HL-60 (cell line): ENCODE results near the gene SCOC.

Experiments used
- GABPA ChIP-seq: IDR thresholded peaks from 2 replicates; pipeline ENCODE4 v1.6.1; 2012; ENCODE audit warnings: low read depth
- POLR2AphosphoS5 ChIP-seq: IDR thresholded peaks from 2 replicates; pipeline ENCODE4 v1.6.1; 2012; ENCODE audit warnings: low read depth
- TF ChIP-seq, protein P1 (sequence below): IDR thresholded peaks from one replicate; pipeline ENCODE4 v1.5.1; 2011; ENCODE audit warnings: low read length, control low read depth, inconsistent platforms; ENCODE audit not compliant: insufficient read depth
- TF ChIP-seq, protein P2 (sequence below): IDR thresholded peaks from 2 replicates; pipeline ENCODE4 v1.6.1; 2012; ENCODE audit warnings: low read depth; ENCODE audit not compliant: insufficient replicate concordance

GRCh38 chr4:140355288-140355687, 18.2 kb upstream of the SCOC start:
- TF ChIP-seq, protein P1, sequence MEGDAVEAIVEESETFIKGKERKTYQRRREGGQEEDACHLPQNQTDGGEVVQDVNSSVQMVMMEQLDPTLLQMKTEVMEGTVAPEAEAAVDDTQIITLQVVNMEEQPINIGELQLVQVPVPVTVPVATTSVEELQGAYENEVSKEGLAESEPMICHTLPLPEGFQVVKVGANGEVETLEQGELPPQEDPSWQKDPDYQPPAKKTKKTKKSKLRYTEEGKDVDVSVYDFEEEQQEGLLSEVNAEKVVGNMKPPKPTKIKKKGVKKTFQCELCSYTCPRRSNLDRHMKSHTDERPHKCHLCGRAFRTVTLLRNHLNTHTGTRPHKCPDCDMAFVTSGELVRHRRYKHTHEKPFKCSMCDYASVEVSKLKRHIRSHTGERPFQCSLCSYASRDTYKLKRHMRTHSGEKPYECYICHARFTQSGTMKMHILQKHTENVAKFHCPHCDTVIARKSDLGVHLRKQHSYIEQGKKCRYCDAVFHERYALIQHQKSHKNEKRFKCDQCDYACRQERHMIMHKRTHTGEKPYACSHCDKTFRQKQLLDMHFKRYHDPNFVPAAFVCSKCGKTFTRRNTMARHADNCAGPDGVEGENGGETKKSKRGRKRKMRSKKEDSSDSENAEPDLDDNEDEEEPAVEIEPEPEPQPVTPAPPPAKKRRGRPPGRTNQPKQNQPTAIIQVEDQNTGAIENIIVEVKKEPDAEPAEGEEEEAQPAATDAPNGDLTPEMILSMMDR, result no peak
- no peak for TF ChIP-seq POLR2AphosphoS5
- TF ChIP-seq, protein P2, sequence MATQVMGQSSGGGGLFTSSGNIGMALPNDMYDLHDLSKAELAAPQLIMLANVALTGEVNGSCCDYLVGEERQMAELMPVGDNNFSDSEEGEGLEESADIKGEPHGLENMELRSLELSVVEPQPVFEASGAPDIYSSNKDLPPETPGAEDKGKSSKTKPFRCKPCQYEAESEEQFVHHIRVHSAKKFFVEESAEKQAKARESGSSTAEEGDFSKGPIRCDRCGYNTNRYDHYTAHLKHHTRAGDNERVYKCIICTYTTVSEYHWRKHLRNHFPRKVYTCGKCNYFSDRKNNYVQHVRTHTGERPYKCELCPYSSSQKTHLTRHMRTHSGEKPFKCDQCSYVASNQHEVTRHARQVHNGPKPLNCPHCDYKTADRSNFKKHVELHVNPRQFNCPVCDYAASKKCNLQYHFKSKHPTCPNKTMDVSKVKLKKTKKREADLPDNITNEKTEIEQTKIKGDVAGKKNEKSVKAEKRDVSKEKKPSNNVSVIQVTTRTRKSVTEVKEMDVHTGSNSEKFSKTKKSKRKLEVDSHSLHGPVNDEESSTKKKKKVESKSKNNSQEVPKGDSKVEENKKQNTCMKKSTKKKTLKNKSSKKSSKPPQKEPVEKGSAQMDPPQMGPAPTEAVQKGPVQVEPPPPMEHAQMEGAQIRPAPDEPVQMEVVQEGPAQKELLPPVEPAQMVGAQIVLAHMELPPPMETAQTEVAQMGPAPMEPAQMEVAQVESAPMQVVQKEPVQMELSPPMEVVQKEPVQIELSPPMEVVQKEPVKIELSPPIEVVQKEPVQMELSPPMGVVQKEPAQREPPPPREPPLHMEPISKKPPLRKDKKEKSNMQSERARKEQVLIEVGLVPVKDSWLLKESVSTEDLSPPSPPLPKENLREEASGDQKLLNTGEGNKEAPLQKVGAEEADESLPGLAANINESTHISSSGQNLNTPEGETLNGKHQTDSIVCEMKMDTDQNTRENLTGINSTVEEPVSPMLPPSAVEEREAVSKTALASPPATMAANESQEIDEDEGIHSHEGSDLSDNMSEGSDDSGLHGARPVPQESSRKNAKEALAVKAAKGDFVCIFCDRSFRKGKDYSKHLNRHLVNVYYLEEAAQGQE, result no peak
- TF ChIP-seq GABPA, result no peak
